ENCODE measurements around the gene NTHL1.

NTHL1 gene

GRCh38 chr16:2054543-2055245, 7.1 kb upstream of the NTHL1 start:
- H3K27ac ChIP-seq (ENCODE audit: low read length): no peak overlapping the region
- H3K36me3 ChIP-seq (replicated peaks; ENCODE audit: insufficient read depth, low read length): no peaks in the 10 kb centered on the region
- H3K9me3 ChIP-seq (replicated peaks; ENCODE audit: insufficient read depth, low read length): no peaks in the 10 kb centered on the region
- H3K4me3 ChIP-seq (ENCODE audit: low read length): no peak overlapping the region
- H3K27me3 ChIP-seq (replicated peaks; ENCODE audit: insufficient read depth, low read length): no peaks in the 10 kb centered on the region
- peaks cover 1% of the 10 kb centered on the region; the same call in 1 of the 2 replicates for H3K79me2 ChIP-seq (ENCODE audit: low read length)
- no peaks in the 10 kb centered on the region for H3K4me1 ChIP-seq (ENCODE audit: low read length)
- DNase-seq: no peak
- no peak overlapping the region for H3K9ac ChIP-seq (ENCODE audit: low read length)
- TF ChIP-seq EZH2phosphoT487 (IDR thresholded peaks at IDR 0.05; ENCODE audit: low read length) (no peak), EZH2 (optimal IDR thresholded peaks at IDR 0.05; ENCODE audit: low read depth, low read length) (no peak), CTCF (IDR thresholded peaks at IDR 0.05; ENCODE audit: low read length) (no peak)
- H3F3A ChIP-seq (ENCODE audit: insufficient read depth, low read length): no peaks in the 10 kb centered on the region
- no peak overlapping the region for H3K4me2 ChIP-seq (ENCODE audit: low read depth, low read length)
- no peak overlapping the region for H2AFZ ChIP-seq (ENCODE audit: low read length)
- H3K9me2 ChIP-seq (replicated peaks; ENCODE audit: insufficient read depth, low read length): no peaks in the 10 kb centered on the region
- H4K20me1 ChIP-seq (ENCODE audit: insufficient read depth, low read length): no peaks in the 10 kb centered on the region

- no peak overlapping the region for H3K9ac ChIP-seq (ENCODE audit: low read length)
- no peak overlapping the region for H2AFZ ChIP-seq (ENCODE audit: low read length)
- no peaks in the 10 kb centered on the region for H3K9me2 ChIP-seq (replicated peaks; ENCODE audit: insufficient read depth, low read length)
- no peak overlapping the region for H3K4me3 ChIP-seq (ENCODE audit: low read length)
- no peaks in the 10 kb centered on the region for H3F3A ChIP-seq (ENCODE audit: insufficient read depth, low read length)
- H3K27me3 ChIP-seq (replicated peaks; ENCODE audit: insufficient read depth, low read length): no peaks in the 10 kb centered on the region
- H3K27ac ChIP-seq (ENCODE audit: low read length): no peak overlapping the region
- no peaks in the 10 kb centered on the region for H4K20me1 ChIP-seq (ENCODE audit: insufficient read depth, low read length)
- no peaks in the 10 kb centered on the region for H3K36me3 ChIP-seq (replicated peaks; ENCODE audit: insufficient read depth, low read length)
- no peak for DNase-seq
- TF ChIP-seq CTCF (IDR thresholded peaks at IDR 0.05; ENCODE audit: low read length): no peak
- TF ChIP-seq EZH2phosphoT487 (IDR thresholded peaks at IDR 0.05; ENCODE audit: low read length): no peak
- TF ChIP-seq EZH2 (optimal IDR thresholded peaks at IDR 0.05; ENCODE audit: low read depth, low read length): no peak
- no peaks in the 10 kb centered on the region; the same call in 1 of the 2 replicates for H3K4me1 ChIP-seq (ENCODE audit: low read length)
- peaks cover 9% of the 10 kb centered on the region for H3K79me2 ChIP-seq (ENCODE audit: low read length)
- H3K9me3 ChIP-seq (replicated peaks; ENCODE audit: insufficient read depth, low read length): no peaks in the 10 kb centered on the region
- H3K4me2 ChIP-seq (ENCODE audit: low read depth, low read length): no peak overlapping the region
These were observed 6.3 kb upstream of the NTHL1 start for GRCh38 chr16:2053897-2054296.

DNA sequence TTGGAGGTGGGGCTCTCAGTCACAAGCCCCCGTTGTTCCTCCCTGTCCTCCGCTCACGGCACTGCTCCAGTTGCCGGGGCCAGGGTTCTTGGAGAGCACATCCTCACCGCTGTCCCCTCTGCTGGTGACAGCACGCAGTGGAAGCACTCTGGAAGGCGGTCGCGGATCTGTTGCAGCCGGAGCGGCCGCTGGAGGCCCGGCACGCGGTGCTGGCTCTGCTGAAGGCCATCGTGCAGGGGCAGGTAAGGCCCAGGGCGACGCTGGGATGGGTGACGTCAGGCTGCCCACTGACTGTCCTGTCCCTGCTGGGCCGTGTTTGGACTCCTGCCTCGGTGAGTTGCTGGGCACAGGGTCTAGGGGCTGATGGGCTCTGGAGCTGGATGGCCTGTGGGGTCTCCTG, 5.6 kb upstream of the NTHL1 start:
- Histone ChIP-seq H3K4me2 (ENCODE audit: low read depth, low read length) (no peak overlapping the region), H3F3A (ENCODE audit: insufficient read depth, low read length) (no peaks in the 10 kb centered on the region), H3K27me3 (replicated peaks; ENCODE audit: insufficient read depth, low read length) (no peaks in the 10 kb centered on the region), H4K20me1 (ENCODE audit: insufficient read depth, low read length) (no peaks in the 10 kb centered on the region), H3K9me3 (replicated peaks; ENCODE audit: insufficient read depth, low read length) (no peaks in the 10 kb centered on the region), H2AFZ (ENCODE audit: low read length) (no peak overlapping the region), H3K4me3 (ENCODE audit: low read length) (no peak overlapping the region), H3K9me2 (replicated peaks; ENCODE audit: insufficient read depth, low read length) (no peaks in the 10 kb centered on the region), H3K27ac (ENCODE audit: low read length) (no peak overlapping the region), H3K9ac (ENCODE audit: low read length) (no peak overlapping the region), H3K4me1 (ENCODE audit: low read length) (peaks cover 4% of the 10 kb centered on the region), H3K79me2 (ENCODE audit: low read length) (peaks cover 16% of the 10 kb centered on the region), H3K36me3 (replicated peaks; ENCODE audit: insufficient read depth, low read length) (no peaks in the 10 kb centered on the region)
- TF ChIP-seq CTCF (IDR thresholded peaks at IDR 0.05; ENCODE audit: low read length) (no peak), EZH2 (optimal IDR thresholded peaks at IDR 0.05; ENCODE audit: low read depth, low read length) (no peak), EZH2phosphoT487 (IDR thresholded peaks at IDR 0.05; ENCODE audit: low read length) (no peak)
- no peak for DNase-seq

All from MM.1S (cell line).